ENCODE data around the gene SLC1A3.

Gene SLC1A3

DNA sequence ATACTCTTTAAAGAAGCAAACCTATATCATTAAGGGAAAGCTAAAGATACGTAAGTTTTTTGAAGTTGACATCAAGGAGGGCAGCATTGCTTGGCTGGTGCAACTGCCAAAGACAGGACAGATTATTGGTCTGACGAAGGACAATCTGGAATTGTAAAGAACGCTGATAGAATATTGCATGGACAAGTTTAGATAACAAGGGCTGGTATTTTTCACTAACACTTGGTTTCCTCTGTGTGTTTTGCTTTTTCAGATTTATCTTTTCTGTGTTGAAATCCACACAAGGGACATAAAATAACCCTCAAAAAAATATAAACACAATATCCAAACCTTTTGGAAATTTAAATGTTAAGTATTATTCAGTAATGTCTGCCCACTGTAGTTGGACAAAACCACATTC is 39.7 kb downstream of the SLC1A3 start:
- Histone ChIP-seq H3F3A (ENCODE audit: low read depth) (no peaks in the 10 kb centered on the region), H3K27me3 (ENCODE audit: insufficient read depth, low read length, poor library complexity, severe bottlenecking) (no peaks in the 10 kb centered on the region), H3K36me3 (ENCODE audit: insufficient read depth, low read length) (no peaks in the 10 kb centered on the region), H3K4me1 (ENCODE audit: insufficient read depth, low read length, poor library complexity, severe bottlenecking) (no peaks in the 10 kb centered on the region), H3K4me3 (ENCODE audit: low read length, poor library complexity, severe bottlenecking) (no peak overlapping the region), H3K9me2 (replicated peaks; ENCODE audit: low read depth, low read length) (no peaks in the 10 kb centered on the region), H2AFZ (ENCODE audit: low read length) (no peak overlapping the region), H3K9ac (ENCODE audit: low read depth, low read length, poor library complexity, severe bottlenecking) (no peak overlapping the region), H3K79me2 (ENCODE audit: insufficient read depth, low read length) (no peaks in the 10 kb centered on the region), H3K9me3 (ENCODE audit: insufficient read depth, low read depth, low read length) (no peaks in the 10 kb centered on the region), H4K20me1 (ENCODE audit: insufficient read depth, low read length, poor library complexity, severe bottlenecking) (no peaks in the 10 kb centered on the region), H3K4me2 (ENCODE audit: low read depth, low read length, poor library complexity, severe bottlenecking) (no peak overlapping the region)
- no peak for TF ChIP-seq EZH2phosphoT487 (IDR thresholded peaks at IDR 0.05; ENCODE audit: borderline replicate concordance)
- TF ChIP-seq, protein P1, sequence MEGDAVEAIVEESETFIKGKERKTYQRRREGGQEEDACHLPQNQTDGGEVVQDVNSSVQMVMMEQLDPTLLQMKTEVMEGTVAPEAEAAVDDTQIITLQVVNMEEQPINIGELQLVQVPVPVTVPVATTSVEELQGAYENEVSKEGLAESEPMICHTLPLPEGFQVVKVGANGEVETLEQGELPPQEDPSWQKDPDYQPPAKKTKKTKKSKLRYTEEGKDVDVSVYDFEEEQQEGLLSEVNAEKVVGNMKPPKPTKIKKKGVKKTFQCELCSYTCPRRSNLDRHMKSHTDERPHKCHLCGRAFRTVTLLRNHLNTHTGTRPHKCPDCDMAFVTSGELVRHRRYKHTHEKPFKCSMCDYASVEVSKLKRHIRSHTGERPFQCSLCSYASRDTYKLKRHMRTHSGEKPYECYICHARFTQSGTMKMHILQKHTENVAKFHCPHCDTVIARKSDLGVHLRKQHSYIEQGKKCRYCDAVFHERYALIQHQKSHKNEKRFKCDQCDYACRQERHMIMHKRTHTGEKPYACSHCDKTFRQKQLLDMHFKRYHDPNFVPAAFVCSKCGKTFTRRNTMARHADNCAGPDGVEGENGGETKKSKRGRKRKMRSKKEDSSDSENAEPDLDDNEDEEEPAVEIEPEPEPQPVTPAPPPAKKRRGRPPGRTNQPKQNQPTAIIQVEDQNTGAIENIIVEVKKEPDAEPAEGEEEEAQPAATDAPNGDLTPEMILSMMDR (conservative IDR thresholded peaks at IDR 0.05; ENCODE audit: low read length) = no peak

DNA sequence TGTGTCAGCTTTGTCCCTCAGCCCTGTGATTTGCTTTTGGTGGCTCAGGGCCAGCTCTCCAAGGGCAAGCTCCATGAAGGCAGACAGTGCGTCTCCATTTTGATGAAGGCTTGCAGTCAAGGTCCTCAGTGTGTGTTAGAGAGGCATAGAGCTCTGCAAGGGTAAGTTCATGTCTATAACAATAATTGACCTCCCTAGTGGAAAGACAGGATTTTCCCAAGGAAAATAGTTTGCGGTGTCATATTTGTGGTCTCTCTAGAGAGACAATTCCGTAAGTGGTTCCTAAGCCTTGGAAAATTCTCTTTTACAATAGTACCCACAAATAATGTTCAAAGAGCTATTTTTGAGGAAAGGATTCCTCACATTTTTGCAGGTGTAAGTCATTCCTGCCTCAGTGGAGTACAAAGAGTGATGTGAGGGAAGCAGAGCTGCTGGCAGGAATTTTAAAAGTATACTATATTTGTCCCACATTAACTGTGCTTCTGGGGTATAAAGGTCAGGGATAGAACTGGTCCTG is 40.2 kb downstream of the SLC1A3 start:
- H3F3A ChIP-seq (ENCODE audit: low read depth) = no peaks in the 10 kb centered on the region
- no peaks in the 10 kb centered on the region for H3K9me3 ChIP-seq (ENCODE audit: insufficient read depth, low read depth, low read length)
- no peaks in the 10 kb centered on the region for H4K20me1 ChIP-seq (ENCODE audit: insufficient read depth, low read length, poor library complexity, severe bottlenecking)
- no peaks in the 10 kb centered on the region for H3K9me2 ChIP-seq (replicated peaks; ENCODE audit: low read depth, low read length)
- TF ChIP-seq EZH2phosphoT487 (IDR thresholded peaks at IDR 0.05; ENCODE audit: borderline replicate concordance) = no peak
- TF ChIP-seq, protein P1 (conservative IDR thresholded peaks at IDR 0.05; ENCODE audit: low read length) = no peak
- H3K4me2 ChIP-seq (ENCODE audit: low read depth, low read length, poor library complexity, severe bottlenecking) = no peak overlapping the region
- H3K27me3 ChIP-seq (ENCODE audit: insufficient read depth, low read length, poor library complexity, severe bottlenecking) = no peaks in the 10 kb centered on the region
- no peaks in the 10 kb centered on the region for H3K4me1 ChIP-seq (ENCODE audit: insufficient read depth, low read length, poor library complexity, severe bottlenecking)
- H3K36me3 ChIP-seq (ENCODE audit: insufficient read depth, low read length) = no peaks in the 10 kb centered on the region
- H2AFZ ChIP-seq (ENCODE audit: low read length) = no peak overlapping the region
- no peak overlapping the region for H3K4me3 ChIP-seq (ENCODE audit: low read length, poor library complexity, severe bottlenecking)
- H3K9ac ChIP-seq (ENCODE audit: low read depth, low read length, poor library complexity, severe bottlenecking) = no peak overlapping the region
- H3K79me2 ChIP-seq (ENCODE audit: insufficient read depth, low read length) = no peaks in the 10 kb centered on the region

DNA sequence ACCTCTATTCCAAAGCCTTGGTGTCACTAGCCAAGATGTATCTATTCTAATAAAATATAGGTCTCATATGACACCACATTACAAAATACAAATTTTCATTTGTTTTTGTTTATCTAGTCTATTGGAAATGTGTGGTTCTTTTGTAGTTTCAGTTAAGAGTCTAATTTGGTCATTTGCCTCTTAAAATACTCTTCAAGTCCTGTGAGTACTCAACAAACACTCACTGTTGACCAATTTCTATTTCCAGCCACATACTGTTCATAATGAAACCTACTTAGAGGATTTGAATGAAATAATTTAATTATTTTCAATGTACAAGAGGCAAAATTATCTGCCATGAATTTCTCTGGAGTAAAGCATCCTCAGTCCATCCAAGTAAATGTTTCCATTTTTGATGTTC is 40.6 kb downstream of the SLC1A3 start:
- no peaks in the 10 kb centered on the region for H3K9me3 ChIP-seq (ENCODE audit: insufficient read depth, low read depth, low read length)
- H3K36me3 ChIP-seq (ENCODE audit: insufficient read depth, low read length) = no peaks in the 10 kb centered on the region
- H3K79me2 ChIP-seq (ENCODE audit: insufficient read depth, low read length) = no peaks in the 10 kb centered on the region
- no peak overlapping the region for H2AFZ ChIP-seq (ENCODE audit: low read length)
- TF ChIP-seq EZH2phosphoT487 (IDR thresholded peaks at IDR 0.05; ENCODE audit: borderline replicate concordance) = no peak
- H4K20me1 ChIP-seq (ENCODE audit: insufficient read depth, low read length, poor library complexity, severe bottlenecking) = no peaks in the 10 kb centered on the region
- H3K4me3 ChIP-seq (ENCODE audit: low read length, poor library complexity, severe bottlenecking) = no peak overlapping the region
- no peak overlapping the region for H3K4me2 ChIP-seq (ENCODE audit: low read depth, low read length, poor library complexity, severe bottlenecking)
- H3K9ac ChIP-seq (ENCODE audit: low read depth, low read length, poor library complexity, severe bottlenecking) = no peak overlapping the region
- no peaks in the 10 kb centered on the region for H3K4me1 ChIP-seq (ENCODE audit: insufficient read depth, low read length, poor library complexity, severe bottlenecking)
- no peaks in the 10 kb centered on the region for H3K27me3 ChIP-seq (ENCODE audit: insufficient read depth, low read length, poor library complexity, severe bottlenecking)
- H3F3A ChIP-seq (ENCODE audit: low read depth) = no peaks in the 10 kb centered on the region
- H3K9me2 ChIP-seq (replicated peaks; ENCODE audit: low read depth, low read length) = no peaks in the 10 kb centered on the region

DNA sequence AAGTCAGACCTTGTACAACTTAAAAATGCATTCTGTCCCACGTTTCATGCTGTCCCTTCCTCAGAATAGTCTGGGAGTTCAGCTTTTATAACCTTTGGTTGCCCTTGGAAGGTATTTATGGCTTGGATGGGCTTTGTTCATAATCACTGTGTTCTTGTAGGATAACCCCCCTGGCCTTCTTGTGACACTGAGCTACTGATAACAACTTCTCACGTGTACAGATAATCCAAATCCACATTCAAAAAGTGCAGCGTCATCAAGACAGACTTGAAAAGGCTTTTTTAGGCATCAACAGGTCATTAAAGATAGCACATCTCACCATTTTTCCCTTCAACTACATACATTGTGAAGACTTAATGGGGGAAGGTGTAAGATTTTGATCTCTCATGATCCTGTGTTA is 42.0 kb downstream of the SLC1A3 start:
- Histone ChIP-seq H4K20me1 (ENCODE audit: insufficient read depth, low read length, poor library complexity, severe bottlenecking) (no peaks in the 10 kb centered on the region), H2AFZ (ENCODE audit: low read length) (no peak overlapping the region), H3K4me1 (ENCODE audit: insufficient read depth, low read length, poor library complexity, severe bottlenecking) (no peaks in the 10 kb centered on the region), H3F3A (ENCODE audit: low read depth) (no peaks in the 10 kb centered on the region), H3K27me3 (ENCODE audit: insufficient read depth, low read length, poor library complexity, severe bottlenecking) (no peaks in the 10 kb centered on the region), H3K9ac (ENCODE audit: low read depth, low read length, poor library complexity, severe bottlenecking) (no peak overlapping the region), H3K9me3 (ENCODE audit: insufficient read depth, low read depth, low read length) (no peaks in the 10 kb centered on the region), H3K36me3 (ENCODE audit: insufficient read depth, low read length) (no peaks in the 10 kb centered on the region), H3K4me3 (ENCODE audit: low read length, poor library complexity, severe bottlenecking) (no peak overlapping the region), H3K79me2 (ENCODE audit: insufficient read depth, low read length) (no peaks in the 10 kb centered on the region), H3K9me2 (replicated peaks; ENCODE audit: low read depth, low read length) (no peaks in the 10 kb centered on the region), H3K4me2 (ENCODE audit: low read depth, low read length, poor library complexity, severe bottlenecking) (no peak overlapping the region)
- TF ChIP-seq EZH2phosphoT487 (IDR thresholded peaks at IDR 0.05; ENCODE audit: borderline replicate concordance) = no peak
- TF ChIP-seq, protein P1 (conservative IDR thresholded peaks at IDR 0.05; ENCODE audit: low read length) = no peak
